ENCODE results near the gene ACAP2.

GRCh38 chr3:195246581-195246995, 196.2 kb downstream of the ACAP2 start:
- TF ChIP-seq, protein P1, sequence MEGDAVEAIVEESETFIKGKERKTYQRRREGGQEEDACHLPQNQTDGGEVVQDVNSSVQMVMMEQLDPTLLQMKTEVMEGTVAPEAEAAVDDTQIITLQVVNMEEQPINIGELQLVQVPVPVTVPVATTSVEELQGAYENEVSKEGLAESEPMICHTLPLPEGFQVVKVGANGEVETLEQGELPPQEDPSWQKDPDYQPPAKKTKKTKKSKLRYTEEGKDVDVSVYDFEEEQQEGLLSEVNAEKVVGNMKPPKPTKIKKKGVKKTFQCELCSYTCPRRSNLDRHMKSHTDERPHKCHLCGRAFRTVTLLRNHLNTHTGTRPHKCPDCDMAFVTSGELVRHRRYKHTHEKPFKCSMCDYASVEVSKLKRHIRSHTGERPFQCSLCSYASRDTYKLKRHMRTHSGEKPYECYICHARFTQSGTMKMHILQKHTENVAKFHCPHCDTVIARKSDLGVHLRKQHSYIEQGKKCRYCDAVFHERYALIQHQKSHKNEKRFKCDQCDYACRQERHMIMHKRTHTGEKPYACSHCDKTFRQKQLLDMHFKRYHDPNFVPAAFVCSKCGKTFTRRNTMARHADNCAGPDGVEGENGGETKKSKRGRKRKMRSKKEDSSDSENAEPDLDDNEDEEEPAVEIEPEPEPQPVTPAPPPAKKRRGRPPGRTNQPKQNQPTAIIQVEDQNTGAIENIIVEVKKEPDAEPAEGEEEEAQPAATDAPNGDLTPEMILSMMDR (IDR thresholded peaks at IDR 0.05), result no peak
- TF ChIP-seq, protein P2, sequence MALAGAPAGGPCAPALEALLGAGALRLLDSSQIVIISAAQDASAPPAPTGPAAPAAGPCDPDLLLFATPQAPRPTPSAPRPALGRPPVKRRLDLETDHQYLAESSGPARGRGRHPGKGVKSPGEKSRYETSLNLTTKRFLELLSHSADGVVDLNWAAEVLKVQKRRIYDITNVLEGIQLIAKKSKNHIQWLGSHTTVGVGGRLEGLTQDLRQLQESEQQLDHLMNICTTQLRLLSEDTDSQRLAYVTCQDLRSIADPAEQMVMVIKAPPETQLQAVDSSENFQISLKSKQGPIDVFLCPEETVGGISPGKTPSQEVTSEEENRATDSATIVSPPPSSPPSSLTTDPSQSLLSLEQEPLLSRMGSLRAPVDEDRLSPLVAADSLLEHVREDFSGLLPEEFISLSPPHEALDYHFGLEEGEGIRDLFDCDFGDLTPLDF (CRISPR knock-in tag; IDR thresholded peaks at IDR 0.05), result no peak
- no peak for TF ChIP-seq NFE2L1 (CRISPR knock-in tag; IDR thresholded peaks at IDR 0.05)
- no peak for TF ChIP-seq ZNF138 (CRISPR knock-in tag; conservative IDR thresholded peaks at IDR 0.05)
- TF ChIP-seq CBFB (CRISPR knock-in tag; IDR thresholded peaks at IDR 0.05; ENCODE audit: low read depth), result no peak
- TF ChIP-seq TCF7 (CRISPR knock-in tag; IDR thresholded peaks at IDR 0.05; ENCODE audit: low read depth), result no peak
- no peak for TF ChIP-seq USF2 (CRISPR knock-in tag; IDR thresholded peaks at IDR 0.05)
- no peak for TF ChIP-seq PREB (CRISPR knock-in tag; IDR thresholded peaks at IDR 0.05; ENCODE audit: borderline replicate concordance)
- TF ChIP-seq MAX (CRISPR knock-in tag; IDR thresholded peaks at IDR 0.05), result no peak
- TF ChIP-seq, protein P3, sequence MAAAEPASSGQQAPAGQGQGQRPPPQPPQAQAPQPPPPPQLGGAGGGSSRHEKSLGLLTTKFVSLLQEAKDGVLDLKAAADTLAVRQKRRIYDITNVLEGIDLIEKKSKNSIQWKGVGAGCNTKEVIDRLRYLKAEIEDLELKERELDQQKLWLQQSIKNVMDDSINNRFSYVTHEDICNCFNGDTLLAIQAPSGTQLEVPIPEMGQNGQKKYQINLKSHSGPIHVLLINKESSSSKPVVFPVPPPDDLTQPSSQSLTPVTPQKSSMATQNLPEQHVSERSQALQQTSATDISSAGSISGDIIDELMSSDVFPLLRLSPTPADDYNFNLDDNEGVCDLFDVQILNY (CRISPR knock-in tag; IDR thresholded peaks at IDR 0.05), result no peak
- TF ChIP-seq ERG (CRISPR knock-in tag; IDR thresholded peaks at IDR 0.05), result no peak
- TF ChIP-seq JUN (CRISPR knock-in tag; IDR thresholded peaks at IDR 0.05), result no peak
